LNCAP (cell line): ENCODE measurements around the gene POLN.

Source experiments
- TF ChIP-seq, protein P1 (sequence below): fragments of 450-650 bp; IDR thresholded peaks from 2 replicates; pipeline ENCODE4 v1.5.1; 2017; ENCODE audit warnings: mild to moderate bottlenecking

Gene POLN

DNA sequence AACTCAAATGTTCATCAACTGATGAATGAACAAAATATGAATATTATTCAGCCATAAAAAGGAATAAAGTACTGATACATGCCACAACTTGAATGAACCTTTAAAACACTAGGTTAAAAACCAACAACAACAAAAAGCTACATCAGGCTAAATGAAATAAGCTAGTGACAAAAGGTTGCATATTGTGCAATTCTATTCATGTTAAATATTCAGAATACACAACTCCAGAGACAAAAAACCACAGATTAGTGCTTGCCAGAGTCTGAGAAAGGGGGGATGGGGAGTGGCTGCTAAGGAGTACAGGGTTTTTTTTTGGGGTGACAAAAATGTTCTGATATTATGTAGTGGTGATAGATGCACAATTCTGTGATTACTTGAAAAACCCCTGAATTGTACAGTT, 58.5 kb downstream of the POLN start:
- TF ChIP-seq, protein P1, sequence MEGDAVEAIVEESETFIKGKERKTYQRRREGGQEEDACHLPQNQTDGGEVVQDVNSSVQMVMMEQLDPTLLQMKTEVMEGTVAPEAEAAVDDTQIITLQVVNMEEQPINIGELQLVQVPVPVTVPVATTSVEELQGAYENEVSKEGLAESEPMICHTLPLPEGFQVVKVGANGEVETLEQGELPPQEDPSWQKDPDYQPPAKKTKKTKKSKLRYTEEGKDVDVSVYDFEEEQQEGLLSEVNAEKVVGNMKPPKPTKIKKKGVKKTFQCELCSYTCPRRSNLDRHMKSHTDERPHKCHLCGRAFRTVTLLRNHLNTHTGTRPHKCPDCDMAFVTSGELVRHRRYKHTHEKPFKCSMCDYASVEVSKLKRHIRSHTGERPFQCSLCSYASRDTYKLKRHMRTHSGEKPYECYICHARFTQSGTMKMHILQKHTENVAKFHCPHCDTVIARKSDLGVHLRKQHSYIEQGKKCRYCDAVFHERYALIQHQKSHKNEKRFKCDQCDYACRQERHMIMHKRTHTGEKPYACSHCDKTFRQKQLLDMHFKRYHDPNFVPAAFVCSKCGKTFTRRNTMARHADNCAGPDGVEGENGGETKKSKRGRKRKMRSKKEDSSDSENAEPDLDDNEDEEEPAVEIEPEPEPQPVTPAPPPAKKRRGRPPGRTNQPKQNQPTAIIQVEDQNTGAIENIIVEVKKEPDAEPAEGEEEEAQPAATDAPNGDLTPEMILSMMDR = no peak

DNA sequence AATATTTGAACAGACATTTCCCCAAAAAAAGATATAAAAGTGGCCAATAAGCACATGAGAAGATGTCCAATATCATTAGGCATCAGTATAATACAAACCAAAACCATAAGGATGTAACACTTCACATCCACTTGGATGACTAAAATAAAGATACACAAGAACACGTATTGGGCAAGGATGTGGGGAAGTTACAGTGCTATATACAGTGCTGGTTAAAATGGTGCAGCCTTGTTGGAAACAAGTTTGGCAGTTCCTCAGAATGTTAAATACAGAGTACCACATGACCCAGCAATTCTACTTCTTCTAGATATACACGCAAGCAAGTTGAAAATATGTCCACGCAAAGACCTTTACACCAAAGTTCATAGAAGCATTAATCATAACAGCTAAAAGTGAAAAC, 58.9 kb downstream of the POLN start:
- TF ChIP-seq, protein P1 = no peak

DNA sequence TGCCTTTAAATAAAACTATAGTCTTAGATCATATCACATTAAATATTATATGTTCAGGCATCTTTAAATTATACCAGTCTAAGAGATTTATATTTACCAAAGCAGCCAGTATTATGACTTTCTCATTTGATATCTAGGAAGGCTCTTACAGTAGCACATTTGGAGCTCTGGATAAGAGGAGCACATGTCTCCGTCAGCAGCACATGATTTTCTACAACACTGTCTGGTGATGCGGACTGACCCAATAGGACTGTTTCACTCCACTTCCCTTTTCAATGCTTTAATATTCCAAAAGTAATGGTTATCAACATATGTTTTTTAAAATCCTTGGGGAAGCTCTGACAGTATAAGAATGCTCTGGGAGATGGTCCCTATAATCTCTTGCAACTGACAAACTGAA, 61.5 kb downstream of the POLN start:
- TF ChIP-seq, protein P1 = no peak

DNA sequence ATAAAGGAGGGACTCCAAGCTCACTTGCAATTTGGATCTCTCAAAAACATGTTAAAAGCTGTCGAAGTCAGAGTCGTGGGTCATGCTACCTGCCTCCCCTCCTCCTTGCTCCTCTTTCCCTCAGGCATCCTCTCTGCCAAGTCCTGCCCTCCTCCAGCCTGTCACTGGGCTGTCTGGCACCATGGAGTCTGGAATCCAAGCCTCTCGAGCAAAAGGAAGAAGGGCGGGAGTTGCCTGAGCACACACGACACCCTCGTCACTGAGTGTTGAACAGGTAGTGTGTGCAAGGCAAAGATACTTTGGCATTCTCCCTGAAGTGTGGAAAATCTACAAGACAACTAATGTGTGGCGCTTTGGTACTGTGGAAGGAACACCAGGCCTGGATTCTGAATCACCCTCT, 62.2 kb downstream of the POLN start:
- TF ChIP-seq, protein P1 = no peak

DNA sequence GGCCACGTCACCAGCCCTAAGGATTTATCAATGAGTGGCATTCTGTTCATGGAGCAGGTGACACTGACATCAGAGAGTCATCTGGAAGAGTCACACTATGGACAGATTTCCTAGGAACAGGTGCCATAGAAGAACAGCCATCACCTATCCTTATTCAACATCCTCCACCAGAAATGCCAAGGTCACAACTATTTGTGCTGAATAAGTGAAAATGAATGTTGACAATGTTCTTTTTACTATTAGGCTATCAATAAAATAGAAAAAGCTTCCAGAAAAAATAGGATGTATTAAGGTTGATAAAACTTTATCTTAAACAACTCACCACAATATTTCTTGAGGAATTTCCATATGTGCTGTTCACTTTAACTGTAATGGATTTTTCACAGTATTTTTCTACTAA, 62.9 kb downstream of the POLN start:
- TF ChIP-seq, protein P1 = no peak

DNA sequence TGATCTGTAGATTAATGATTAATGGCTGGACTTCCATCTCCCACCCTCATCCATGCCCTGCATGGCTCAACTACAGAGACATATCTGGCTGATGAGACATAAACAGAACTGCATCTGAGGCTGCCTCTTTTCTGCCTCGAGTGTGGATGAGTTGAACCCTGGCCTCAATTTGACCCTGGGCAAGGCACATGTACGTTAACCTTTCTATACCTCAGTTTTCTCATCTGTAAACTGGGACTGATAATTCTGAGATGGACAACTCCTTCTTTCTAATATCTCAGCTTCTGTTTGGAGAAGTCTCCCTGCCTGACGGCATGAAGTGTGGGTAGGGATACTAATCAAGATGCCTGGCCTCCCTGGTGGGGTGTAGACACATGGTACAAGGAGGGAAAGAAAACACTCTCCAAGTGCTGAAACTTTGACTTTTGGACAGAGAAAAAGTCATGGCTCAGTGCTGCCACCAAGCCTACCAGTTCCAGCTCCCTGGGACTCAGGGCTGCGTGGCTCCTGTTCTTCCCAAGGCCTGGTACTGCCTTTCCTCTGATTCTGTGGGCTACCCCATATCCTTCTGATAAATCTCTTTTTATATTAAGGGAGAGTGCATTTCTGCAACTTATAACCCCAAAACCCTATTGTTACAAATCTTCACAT, 64.4 kb downstream of the POLN start:
- TF ChIP-seq, protein P1 = no peak; the same call in 1 of the 2 replicates

DNA sequence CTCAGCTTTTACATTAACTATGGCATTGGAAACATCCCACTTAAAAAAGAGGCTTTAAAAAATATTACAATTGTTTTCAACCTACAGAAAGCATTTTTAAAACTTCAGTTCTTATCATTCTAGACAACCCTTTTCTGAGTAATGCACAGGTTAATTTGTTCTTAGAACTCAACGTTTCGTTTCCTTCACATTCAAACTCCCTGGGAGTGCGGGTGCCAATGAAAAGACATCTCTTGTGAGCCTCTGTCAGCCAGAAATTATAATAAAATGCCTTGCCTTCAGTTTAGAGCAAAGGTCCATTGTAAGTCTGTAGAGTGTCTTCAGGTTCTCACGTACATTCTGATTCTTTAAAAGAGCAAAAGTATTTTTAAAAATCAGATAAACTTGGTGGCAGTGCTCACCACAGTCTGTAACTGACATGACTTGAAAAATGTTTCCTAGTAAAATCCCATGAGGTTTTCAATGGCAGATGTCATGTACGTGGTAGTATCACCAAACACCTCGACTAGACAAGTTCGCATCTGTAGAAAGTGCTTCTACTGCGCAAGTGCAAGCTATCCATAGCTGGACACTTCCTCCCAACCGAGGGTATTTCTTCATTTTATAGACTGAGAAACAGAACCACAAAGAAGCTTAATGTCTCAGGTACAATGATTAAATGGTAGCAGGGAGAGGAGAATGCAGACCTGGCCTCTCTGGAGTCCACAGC, 65.8 kb downstream of the POLN start:
- TF ChIP-seq, protein P1 = no peak
